ENCODE results near the gene PPIA.

DNA sequence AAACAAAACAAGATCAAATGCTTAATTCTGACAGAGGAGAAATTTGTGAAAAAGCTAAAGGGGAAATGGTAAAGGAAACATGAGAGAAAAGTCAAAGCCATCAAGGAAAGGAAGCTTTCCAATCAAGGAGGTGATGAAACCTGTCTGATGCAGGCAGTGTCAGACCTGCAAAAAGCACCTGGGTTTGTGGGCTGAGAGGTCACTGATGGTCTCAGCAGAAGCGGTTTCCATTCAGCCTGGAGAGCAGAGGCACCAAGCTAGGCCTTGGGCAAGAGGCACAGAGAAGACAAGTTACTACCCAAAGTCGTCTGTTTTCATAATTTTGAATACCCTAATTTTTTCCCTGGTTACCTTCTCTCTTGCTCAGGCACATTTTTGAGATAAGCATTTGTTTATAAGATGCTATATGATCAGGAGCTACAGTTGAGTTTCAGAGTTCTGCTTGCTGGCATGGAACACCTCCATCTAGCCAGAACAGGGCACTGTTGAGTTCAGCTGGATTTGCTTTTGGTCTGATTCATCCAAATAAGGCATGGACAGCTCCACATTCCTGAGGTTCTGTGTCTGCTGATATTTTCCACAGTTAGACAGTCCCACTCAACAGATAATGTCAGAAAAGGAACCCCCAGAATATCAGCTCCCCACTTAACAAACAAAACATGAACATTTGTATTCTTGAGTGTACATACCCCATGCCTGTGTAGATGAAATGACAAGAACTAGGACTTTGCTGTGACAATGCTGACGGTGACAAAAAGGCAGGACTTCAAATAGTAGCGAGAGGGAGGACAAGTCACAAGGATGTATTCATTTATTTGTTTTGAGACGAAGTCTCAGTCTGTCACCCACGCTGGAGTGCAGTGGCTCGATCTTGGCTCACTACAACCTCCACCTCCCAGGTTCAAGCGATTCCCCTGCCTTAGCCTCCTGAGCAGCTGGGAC is 4.9 kb upstream of the PPIA start:
- TF ChIP-seq, protein P1, sequence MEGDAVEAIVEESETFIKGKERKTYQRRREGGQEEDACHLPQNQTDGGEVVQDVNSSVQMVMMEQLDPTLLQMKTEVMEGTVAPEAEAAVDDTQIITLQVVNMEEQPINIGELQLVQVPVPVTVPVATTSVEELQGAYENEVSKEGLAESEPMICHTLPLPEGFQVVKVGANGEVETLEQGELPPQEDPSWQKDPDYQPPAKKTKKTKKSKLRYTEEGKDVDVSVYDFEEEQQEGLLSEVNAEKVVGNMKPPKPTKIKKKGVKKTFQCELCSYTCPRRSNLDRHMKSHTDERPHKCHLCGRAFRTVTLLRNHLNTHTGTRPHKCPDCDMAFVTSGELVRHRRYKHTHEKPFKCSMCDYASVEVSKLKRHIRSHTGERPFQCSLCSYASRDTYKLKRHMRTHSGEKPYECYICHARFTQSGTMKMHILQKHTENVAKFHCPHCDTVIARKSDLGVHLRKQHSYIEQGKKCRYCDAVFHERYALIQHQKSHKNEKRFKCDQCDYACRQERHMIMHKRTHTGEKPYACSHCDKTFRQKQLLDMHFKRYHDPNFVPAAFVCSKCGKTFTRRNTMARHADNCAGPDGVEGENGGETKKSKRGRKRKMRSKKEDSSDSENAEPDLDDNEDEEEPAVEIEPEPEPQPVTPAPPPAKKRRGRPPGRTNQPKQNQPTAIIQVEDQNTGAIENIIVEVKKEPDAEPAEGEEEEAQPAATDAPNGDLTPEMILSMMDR (IDR thresholded peaks at IDR 0.05): no peak
- TF ChIP-seq POLR2AphosphoS5 (IDR thresholded peaks at IDR 0.05): no peak
- TF ChIP-seq EP300 (IDR thresholded peaks at IDR 0.05): no peak
